VCaP (cell line): ENCODE data around the gene GALNT6.

Source experiments
- H3K27ac ChIP-seq: fragments of 450-650 bp; 2 replicates; pipeline ENCODE4 v1.5.1; 2017
- CTCF ChIP-seq: fragments of 450-650 bp; conservative IDR thresholded peaks from 2 replicates; pipeline ENCODE4 v1.5.1; 2017; ENCODE audit warnings: mild to moderate bottlenecking, moderate library complexity

The GALNT6 gene

GRCh38 chr12:51395283-51396230 lies 4.4 kb upstream of the GALNT6 start:
- TF ChIP-seq CTCF, result no peak
- no peak overlapping the region for H3K27ac ChIP-seq

DNA sequence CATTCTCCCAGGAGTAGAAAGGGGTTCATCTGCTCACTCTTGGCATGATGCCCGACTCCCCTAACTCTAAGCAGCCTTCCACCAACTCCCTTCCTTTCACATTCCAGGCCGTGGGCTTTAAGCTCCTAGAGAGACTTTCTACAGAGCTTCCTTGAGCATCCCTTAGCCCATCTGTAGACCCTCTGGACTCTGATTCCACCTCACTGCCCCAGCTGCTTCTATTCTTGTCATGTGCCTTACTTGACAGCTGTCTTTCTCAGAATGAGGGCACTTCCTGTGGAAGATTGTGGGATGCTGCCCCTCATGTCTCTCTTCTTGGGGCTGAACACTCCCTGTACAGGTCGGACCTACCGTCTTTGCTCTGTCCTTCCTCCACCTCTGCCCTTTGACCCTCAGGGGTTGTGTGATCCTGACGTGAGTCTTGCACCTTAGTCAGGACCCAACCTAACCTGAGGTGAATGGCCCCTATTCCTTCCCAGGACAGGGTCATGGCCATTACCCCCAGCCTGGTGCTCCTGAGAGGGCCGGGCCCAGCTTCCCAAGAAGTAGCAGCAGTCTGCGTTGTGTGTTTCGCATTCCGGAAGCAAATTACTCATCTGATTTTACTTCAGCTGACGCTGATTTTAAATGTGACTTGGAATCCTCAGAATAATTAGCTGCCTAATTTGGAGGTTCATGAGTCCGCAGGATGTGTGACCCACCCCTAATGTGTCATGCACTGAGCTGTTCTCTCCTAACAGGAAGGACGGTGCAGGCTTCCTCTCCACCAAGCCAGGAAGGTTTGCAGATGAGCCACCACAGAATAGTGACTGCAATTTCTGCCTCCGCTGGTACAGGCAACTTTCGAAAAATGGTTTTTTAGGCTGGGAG lies 2.7 kb upstream of the GALNT6 start:
- H3K27ac ChIP-seq, result no peak overlapping the region
- no peak for TF ChIP-seq CTCF

GRCh38 chr12:51392556-51393237 lies 1.5 kb upstream of the GALNT6 start:
- TF ChIP-seq CTCF, result no peak
- no peak overlapping the region for H3K27ac ChIP-seq

DNA sequence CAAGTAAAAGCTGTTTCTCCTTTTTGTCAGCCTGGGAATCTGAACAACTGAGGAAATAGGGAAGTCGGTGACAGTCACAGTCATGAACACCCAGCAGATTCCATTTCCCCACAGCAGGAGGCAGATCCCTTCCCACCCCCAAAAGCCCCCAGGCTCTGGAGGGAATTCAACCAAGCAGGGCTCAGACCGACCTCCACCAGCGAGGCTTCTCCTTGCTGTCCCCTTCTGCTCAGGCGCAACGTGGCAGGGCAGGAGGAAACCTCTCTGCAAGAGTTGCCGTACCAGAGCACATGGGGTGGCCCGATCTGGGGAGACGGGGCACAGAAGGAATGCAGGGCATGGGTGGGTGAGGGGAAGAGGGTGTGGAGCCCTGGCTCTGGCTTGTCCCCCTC lies 319 bp downstream of the GALNT6 start:
- TF ChIP-seq CTCF, result no peak
- peak overlapping the region; percentile 49; the same call in 1 of the 2 replicates for H3K27ac ChIP-seq

DNA sequence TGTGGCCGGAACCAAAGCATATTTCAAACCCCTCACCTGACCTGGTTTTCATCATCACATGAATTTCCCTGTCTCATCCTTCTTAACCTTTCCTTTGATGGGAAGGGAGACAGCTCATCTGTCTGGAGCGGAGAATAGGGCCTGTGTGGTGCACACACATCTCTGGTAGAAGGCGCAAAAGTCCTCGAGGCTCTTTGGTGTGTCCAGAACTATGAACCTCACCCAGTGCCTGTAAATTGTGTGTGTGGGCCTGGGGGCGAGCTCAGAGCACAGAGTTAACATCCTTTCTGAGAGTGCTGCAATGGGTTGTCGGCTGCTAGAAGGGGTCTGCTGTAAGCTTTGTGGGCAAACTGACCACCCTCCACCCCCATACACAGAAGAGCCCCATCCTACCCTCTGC lies 749 bp downstream of the GALNT6 start:
- no peak for TF ChIP-seq CTCF
- no peak overlapping the region for H3K27ac ChIP-seq

GRCh38 chr12:51389302-51389999 lies 1.8 kb downstream of the GALNT6 start:
- no peak for TF ChIP-seq CTCF
- H3K27ac ChIP-seq, result no peak overlapping the region
